ENCODE measurements around the gene SKAP2.

Gene SKAP2

GRCh38 chr7:26691886-26692285 is 172.5 kb downstream of the SKAP2 start:
- DNase-seq = no peak

GRCh38 chr7:26691406-26691805 is 173.0 kb downstream of the SKAP2 start:
- no peak for DNase-seq

GRCh38 chr7:26690135-26690805 is 174.1 kb downstream of the SKAP2 start:
- no peak for DNase-seq

- DNase-seq = no peak
Measured at GRCh38 chr7:26688936-26689506, 175.4 kb downstream of the SKAP2 start.

GRCh38 chr7:26688388-26688787 is 176.0 kb downstream of the SKAP2 start:
- no peak for DNase-seq

GRCh38 chr7:26687032-26687431 is 177.4 kb downstream of the SKAP2 start:
- no peak for DNase-seq

GRCh38 chr7:26686448-26686981 is 177.9 kb downstream of the SKAP2 start:
- no peak for DNase-seq

- DNase-seq = no peak
Measured at GRCh38 chr7:26685606-26686005, 178.8 kb downstream of the SKAP2 start.

- no peak for DNase-seq
Measured at GRCh38 chr7:26684447-26684846, 179.9 kb downstream of the SKAP2 start.

GRCh38 chr7:26683277-26683676 is 181.1 kb downstream of the SKAP2 start:
- DNase-seq = no peak

- DNase-seq = no peak
Measured at GRCh38 chr7:26681819-26682418, 182.5 kb downstream of the SKAP2 start.

GRCh38 chr7:26680587-26680986 is 183.8 kb downstream of the SKAP2 start:
- DNase-seq = no peak

GRCh38 chr7:26675143-26675887 is 189.1 kb downstream of the SKAP2 start:
- no peak for DNase-seq

GRCh38 chr7:26673858-26674257 is 190.5 kb downstream of the SKAP2 start:
- no peak for DNase-seq

- no peak for DNase-seq
Measured at GRCh38 chr7:26673271-26673670, 191.1 kb downstream of the SKAP2 start.

GRCh38 chr7:26670841-26671240 is 193.5 kb downstream of the SKAP2 start:
- DNase-seq = no peak

- no peak for DNase-seq
Measured at GRCh38 chr7:26670290-26670689, 194.1 kb downstream of the SKAP2 start.

GRCh38 chr7:26668821-26669220 is 195.6 kb downstream of the SKAP2 start:
- DNase-seq = no peak

- peak; percentile 24 for DNase-seq
Measured at GRCh38 chr7:26667514-26668133, 196.8 kb downstream of the SKAP2 start.

- DNase-seq = no peak
Measured at GRCh38 chr7:26664735-26665416, 199.5 kb downstream of the SKAP2 start.

- no peak for DNase-seq
Measured at GRCh38 chr7:26664274-26664673, 200.1 kb downstream of the SKAP2 start.

- no peak for DNase-seq
Measured at GRCh38 chr7:26663874-26664273, 200.5 kb downstream of the SKAP2 start.
